HG03432 (cell line): Measurements from ENCODE around the gene P2RY14.

Experiments used
- ATAC-seq: cut with Tn5 transposase; IDR thresholded peaks from one replicate; pipeline ENCODE4 v1.9.1; 2021; ENCODE audit warnings: mild to moderate bottlenecking, moderate library complexity; ENCODE audit not compliant: unreplicated experiment

P2RY14 gene

GRCh38 chr3:151303751-151304150 lies 25.4 kb upstream of the P2RY14 start:
- no peak for ATAC-seq

GRCh38 chr3:151301787-151302186 lies 23.4 kb upstream of the P2RY14 start:
- ATAC-seq = no peak

GRCh38 chr3:151300539-151300938 lies 22.2 kb upstream of the P2RY14 start:
- no peak for ATAC-seq

DNA sequence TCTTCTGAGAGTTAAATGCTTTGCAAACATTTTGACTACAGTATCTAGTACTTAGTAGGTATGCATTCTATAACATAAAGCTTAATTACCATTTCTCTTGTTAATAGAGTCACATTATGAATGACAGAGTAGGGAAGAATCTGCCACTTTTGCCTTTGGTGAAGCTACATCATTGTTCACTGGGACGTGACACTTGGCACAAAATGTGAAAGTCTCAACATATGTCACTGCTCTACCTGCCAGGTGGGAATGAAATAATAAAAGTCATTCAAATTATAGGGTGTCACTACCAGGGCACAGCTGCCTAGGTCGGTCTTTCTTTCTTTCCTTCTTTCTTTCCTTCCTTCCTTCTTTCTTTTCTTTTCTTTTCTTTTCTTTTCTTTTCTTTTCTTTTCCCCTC lies 20.7 kb upstream of the P2RY14 start:
- ATAC-seq = no peak

DNA sequence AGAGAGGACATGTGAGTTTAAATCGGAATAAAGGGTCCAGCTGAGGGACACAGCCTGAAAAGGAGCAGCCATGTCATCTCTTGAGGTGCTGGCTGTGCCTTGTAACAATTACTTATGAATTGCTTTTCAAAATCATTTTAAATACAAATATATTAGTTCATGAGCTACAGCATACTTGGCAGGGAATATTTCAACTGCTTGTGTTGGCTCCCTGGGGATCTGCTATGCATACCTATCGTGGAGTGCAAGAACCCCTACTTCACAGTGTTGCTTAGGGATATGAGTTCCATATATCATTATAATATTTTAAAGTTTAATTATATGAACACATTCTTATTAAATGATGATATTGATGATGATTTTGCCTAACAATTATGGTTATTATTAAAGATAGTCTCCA lies 19.1 kb upstream of the P2RY14 start:
- ATAC-seq = no peak

DNA sequence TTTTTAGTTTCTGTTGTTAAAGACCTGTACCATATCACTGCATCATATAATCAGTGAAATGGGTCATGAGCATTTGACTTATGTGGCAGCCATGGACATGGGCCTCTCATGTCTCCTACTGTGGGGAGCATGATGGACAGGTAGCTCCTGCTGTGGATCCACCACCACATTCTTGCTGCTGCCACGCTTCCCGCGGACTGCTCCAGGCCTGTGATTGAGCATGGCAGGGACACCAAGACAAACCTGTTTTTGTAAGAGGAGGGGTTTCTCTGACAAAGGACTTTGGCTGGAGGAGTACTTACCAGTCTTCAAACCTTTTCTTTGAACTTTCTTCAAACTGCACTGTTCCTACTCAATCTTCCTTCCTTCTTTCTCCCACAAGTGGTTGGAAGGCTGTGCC lies 17.9 kb upstream of the P2RY14 start:
- no peak for ATAC-seq

DNA sequence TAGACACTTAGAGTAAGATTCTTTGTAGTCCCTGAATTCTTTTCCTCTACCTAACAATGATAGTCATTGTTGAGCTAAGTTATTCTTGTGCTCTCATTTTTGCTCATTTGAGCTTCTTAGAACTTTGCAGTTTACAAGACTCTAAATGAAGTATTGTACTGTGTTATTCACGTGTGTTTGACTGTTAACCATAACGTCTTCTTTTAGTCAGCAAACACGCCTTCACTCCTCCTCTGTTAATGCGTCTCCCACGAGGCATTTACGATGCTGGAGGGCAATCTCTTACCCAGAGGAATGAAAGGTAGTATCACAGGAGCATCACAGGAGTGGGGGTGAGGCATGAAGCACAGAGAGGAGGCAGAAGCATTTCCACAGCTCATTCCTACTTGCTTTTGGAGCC lies 14.8 kb upstream of the P2RY14 start:
- ATAC-seq = no peak

DNA sequence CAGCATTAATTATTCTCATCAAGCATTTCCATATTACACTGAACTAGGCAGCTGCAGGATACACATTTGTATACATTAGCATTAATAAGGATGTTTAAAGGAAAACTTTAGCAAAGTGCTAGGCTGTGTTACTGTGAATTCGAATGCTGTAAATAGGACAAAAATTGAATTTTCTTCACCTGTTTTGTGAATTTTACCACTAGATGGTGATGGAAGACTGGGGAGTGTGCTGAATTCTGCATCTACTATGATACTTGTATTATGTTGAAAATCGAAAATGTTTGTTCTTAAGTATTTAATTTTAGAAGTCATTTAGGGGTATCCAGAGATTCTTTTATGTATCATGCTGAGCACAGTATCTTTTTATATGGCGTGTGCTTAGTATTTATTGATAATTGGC lies 12.3 kb upstream of the P2RY14 start:
- no peak for ATAC-seq

DNA sequence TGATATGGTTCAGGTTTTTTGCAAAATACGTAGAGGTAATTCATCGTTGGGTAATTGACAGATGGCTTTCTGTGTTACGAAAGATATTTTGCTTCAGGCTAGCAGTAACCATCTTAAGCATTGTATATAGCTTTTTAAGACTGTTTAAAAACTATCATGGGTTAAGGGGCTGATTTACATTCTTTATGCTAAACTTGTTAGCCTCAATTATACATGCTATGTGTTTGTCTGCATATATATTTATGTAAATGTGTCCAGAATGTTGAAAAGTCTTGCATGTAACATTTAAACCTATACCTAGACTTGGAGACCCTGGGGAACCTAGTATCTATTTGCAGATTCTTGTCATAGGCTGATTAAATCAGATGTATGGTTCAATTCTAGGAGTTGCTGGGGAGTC lies 11.1 kb upstream of the P2RY14 start:
- no peak for ATAC-seq

- ATAC-seq = no peak
Measured at GRCh38 chr3:151285940-151286339, 7.6 kb upstream of the P2RY14 start.

DNA sequence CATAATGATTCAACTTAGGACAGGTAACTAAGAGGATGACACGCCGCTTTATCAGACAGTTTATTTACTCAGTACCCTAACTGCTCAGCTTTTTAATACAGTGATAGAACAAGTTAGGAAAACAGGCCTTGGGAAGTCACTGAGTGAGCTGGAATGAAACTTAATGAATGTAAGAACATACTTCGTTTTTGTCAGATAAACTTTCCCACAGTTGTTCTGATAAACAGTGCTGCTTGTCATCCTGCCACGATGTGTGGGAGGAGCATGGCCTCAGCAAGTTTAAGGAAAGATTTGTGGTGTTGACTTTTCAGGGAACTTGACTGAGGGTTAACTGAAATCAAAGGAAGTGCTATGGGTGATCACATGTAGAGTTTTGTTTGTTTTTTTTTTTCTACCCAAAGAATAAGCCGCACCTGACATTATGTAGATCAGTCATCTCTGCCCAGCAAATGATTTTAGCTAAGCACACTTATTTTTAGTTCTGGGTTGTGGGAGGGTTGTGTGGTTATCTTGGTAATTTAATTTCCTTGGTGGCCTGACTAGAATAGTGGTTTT lies 5.6 kb upstream of the P2RY14 start:
- no peak for ATAC-seq

- no peak for ATAC-seq
Measured at GRCh38 chr3:151283387-151283786, 5.0 kb upstream of the P2RY14 start.

GRCh38 chr3:151282921-151283320 lies 4.6 kb upstream of the P2RY14 start:
- no peak for ATAC-seq

GRCh38 chr3:151281671-151282324 lies 3.5 kb upstream of the P2RY14 start:
- ATAC-seq = no peak

GRCh38 chr3:151276687-151277042 lies 1.7 kb downstream of the P2RY14 start:
- peak; percentile 68 for ATAC-seq

DNA sequence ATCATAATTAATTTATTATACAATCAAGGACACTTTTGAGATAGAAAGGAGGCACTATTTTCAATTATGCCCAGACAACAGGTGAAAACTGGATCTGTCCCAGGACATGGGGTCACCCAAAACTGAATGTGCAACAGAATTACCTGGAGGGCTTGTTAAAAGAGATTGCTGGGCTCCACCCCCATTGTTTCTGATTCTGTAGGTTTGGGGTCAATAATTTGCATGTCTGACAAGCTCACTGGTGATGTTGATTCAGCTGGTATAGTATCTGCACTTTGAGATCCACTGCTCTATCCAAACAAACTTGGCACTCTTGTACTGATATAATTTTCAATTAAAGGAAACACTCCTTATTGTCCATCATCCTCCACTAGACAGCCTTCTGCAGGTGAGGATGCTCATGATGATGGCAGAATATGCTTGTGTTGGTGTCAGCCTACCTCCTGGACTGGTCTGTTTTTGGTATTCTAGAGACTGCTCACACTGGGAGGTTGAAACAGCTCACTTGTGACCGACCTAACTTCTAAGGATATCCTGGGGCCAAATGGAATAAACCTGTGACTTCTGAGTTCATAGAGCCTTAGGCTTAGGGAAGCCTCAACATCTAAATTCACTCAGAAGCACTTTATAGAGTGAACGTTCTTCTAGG lies 2.2 kb downstream of the P2RY14 start:
- peak; percentile 26 for ATAC-seq

DNA sequence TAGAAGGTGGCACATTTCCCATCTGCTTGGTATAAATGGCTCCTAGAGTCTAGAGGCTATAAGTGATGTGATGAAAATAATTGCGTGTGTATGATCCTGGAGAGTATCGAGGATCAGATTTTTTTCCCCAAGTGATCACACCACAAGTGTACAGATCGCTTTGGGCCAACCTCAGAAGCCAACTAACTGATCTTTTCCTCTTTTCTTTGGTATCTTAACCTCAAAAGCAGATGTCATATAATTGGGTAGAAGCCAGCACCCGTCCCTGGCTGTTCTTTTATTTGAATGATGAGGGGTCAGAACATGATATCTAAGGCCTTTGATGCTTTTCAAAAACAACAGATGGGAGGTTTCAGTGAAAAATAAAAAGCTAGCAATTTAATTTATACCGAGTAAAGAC lies 3.3 kb downstream of the P2RY14 start:
- no peak for ATAC-seq

- no peak for ATAC-seq
Measured at GRCh38 chr3:151269631-151270030, 8.7 kb downstream of the P2RY14 start.

DNA sequence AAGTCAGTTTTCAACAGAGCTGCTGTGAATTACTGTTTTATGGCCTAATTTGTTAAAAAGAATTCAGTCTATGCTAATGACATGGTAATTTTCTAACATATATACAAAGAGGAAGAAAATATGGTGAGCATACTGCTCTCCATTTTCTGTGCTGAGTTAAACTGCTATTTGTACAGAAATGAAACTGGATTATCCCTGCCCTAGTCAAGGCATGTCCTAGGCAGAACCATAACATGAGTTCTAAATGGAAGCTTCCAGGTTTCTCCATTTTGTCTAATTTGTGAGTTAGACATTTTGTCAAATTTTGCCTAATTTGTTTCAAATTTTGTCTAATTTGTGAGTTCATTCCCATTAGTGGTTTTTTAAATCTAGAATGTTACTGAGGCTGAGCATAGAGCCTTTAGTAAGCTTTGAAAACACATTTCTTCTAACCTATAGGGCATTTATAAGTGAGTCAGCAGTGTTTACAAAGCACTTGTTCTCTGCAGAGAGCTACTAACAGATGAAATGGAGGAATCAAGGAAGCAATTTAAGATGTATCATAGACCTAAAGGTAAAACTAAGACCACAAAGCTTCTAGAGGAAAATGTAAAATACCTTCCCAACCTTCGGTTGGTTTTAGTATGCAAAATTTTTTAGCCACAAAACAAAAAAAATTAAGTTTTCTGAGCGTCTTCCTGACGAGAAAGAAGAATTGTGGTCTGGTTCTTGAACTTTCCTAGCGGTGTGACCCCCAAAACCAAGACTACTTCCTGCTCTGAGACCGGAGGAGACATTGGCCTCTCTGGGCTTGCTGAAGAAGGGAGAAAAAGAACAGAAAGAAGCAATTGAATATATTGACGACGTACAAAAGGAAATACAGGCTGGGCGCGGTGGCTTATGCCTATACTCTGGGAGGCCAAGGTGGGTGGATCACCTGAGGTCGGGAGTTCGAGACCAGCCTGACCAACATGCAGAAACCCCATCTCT lies 9.8 kb downstream of the P2RY14 start:
- ATAC-seq = peak; percentile 64

DNA sequence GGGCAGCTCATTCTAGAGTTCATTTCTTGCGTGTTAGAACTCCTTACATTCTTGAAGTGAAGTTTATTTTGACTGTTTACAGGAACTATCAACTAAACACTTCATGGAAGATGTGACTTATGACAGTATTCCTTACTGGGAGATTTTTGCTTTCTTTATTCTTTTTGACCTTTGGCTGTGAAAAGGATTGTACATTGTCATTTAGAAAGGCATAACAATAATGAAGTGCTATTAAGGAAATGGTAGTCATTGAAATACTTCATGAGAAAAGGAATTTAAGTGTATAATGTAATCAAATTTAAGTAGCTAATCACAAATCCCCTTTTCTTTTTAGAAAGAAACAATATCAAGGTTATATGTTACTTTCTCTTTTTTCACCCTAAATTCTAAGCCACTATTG lies 11.3 kb downstream of the P2RY14 start:
- ATAC-seq = no peak

- peak; percentile 95 for ATAC-seq
Measured at GRCh38 chr3:151265866-151266265, 12.5 kb downstream of the P2RY14 start.

- ATAC-seq = no peak
Measured at GRCh38 chr3:151265166-151265565, 13.2 kb downstream of the P2RY14 start.
